ENCODE measurements around the gene TSPAN9. TPM values are rescaled to one million over a fixed set of nuclear protein-coding genes. Genes with fewer than 3 reads are reported as not detected.
A peak's percentile ranks its signal among the peaks of the same experiment; 100 is the strongest.

TSPAN9 gene
- 19.9 and 28.7 TPM in 2 replicates for total RNA-seq (2014; rRNA removed)
- 32.1 TPM for polyA plus RNA-seq (2012)

GRCh38 chr12:3076730-3077571 lies at the start of gene TSPAN9:
TSS of gene TSPAN9 (plus strand) at chr12:3077379. CDS start at chr12:3201194, 123,815 bp downstream.
- peak; percentile 42 for DNase-seq (ENCODE audit: low read depth)

- DNase-seq (ENCODE audit: low read depth) = no peak
These were observed 49.1 kb upstream of the TSPAN9 start for GRCh38 chr12:3028108-3028507.

GRCh38 chr12:3030821-3031429 lies 46.3 kb upstream of the TSPAN9 start:
- DNase-seq (ENCODE audit: low read depth) = peak; percentile 40

GRCh38 chr12:3032161-3032560 lies 45.0 kb upstream of the TSPAN9 start:
- DNase-seq (ENCODE audit: low read depth) = no peak

GRCh38 chr12:3032770-3033538 lies 44.2 kb upstream of the TSPAN9 start:
- peak; percentile 28 for DNase-seq (ENCODE audit: low read depth)

- peak; percentile 93 for DNase-seq (ENCODE audit: low read depth)
These were observed 43.7 kb upstream of the TSPAN9 start for GRCh38 chr12:3033539-3033867.

GRCh38 chr12:3034067-3034750 lies 43.0 kb upstream of the TSPAN9 start:
- peak; percentile 90 for DNase-seq (ENCODE audit: low read depth)

- DNase-seq (ENCODE audit: low read depth) = no peak
These were observed 42.0 kb upstream of the TSPAN9 start for GRCh38 chr12:3035171-3035570.

GRCh38 chr12:3035815-3036702 lies 41.1 kb upstream of the TSPAN9 start:
- peak; percentile 29 for DNase-seq (ENCODE audit: low read depth)

- DNase-seq (ENCODE audit: low read depth) = no peak
These were observed 40.1 kb upstream of the TSPAN9 start for GRCh38 chr12:3036901-3037600.

- DNase-seq (ENCODE audit: low read depth) = no peak
These were observed 39.0 kb upstream of the TSPAN9 start for GRCh38 chr12:3038166-3038565.

- DNase-seq (ENCODE audit: low read depth) = no peak
These were observed 38.2 kb upstream of the TSPAN9 start for GRCh38 chr12:3038926-3039510.

- no peak for DNase-seq (ENCODE audit: low read depth)
These were observed 37.0 kb upstream of the TSPAN9 start for GRCh38 chr12:3040026-3040656.

- DNase-seq (ENCODE audit: low read depth) = no peak
These were observed 36.3 kb upstream of the TSPAN9 start for GRCh38 chr12:3040663-3041544.

GRCh38 chr12:3041558-3042164 lies 35.5 kb upstream of the TSPAN9 start:
- peak; percentile 79 for DNase-seq (ENCODE audit: low read depth)

GRCh38 chr12:3042394-3042793 lies 34.8 kb upstream of the TSPAN9 start:
- DNase-seq (ENCODE audit: low read depth) = peak; percentile 32

GRCh38 chr12:3042826-3043225 lies 34.4 kb upstream of the TSPAN9 start:
- no peak for DNase-seq (ENCODE audit: low read depth)

- DNase-seq (ENCODE audit: low read depth) = no peak
These were observed 33.8 kb upstream of the TSPAN9 start for GRCh38 chr12:3043406-3043805.

Measured in LHCN-M2 (cell line).